Thyroid gland (tissue), 4 donors: ENCODE measurements around the gene PRRG4.

Source experiments
- CTCF ChIP-seq, 6 experiments: fragments of 200-600 bp in 3 of 6; fragments of 450-650 bp in 3 of 6; sonication (generic) in 3 of 6; IDR thresholded peaks; one replicate each; pipeline ENCODE4 v1.5.1; 2016 to 2019; ENCODE audit warnings: antibody characterized with exemption in 6 of 6, mild to moderate bottlenecking in 2 of 6, inconsistent platforms in 1 of 6, moderate library complexity in 1 of 6
- POLR2A ChIP-seq, 2 donors: fragments of 450-650 bp; IDR thresholded peaks; one replicate each; pipeline ENCODE4 v1.6.1; 2017; ENCODE audit warnings: antibody characterized with exemption in 2 of 2, mild to moderate bottlenecking in 2 of 2, moderate library complexity in 1 of 2

DNA sequence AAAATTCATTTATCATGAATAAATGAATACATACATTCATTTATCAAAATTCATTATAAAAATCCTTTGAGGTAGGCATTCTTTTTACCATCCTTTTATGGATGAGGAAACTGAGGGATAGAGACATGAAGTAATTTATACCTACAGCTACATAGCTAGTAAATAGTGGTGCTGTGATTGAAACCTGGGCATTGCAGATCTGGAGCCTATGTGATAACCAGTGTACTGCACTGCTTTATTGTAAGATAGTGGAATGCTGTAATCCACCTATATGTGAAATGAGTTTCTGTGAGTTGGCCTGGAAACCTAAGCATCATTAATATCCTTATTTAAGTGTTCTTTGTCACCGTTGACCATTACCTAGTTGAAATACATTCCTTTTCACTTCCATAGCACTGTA is 67.4 kb downstream of the PRRG4 start:
- TF ChIP-seq CTCF (IDR thresholded peaks at IDR 0.05) = no peak
- TF ChIP-seq POLR2A (IDR thresholded peaks at IDR 0.05) = no peak
